ENCODE results near the gene LAX1. TPM values are rescaled to one million over a fixed set of nuclear protein-coding genes. Genes with fewer than 3 reads are reported as not detected.
"Not testable (repeated sequence)": the region's sequence is repeated elsewhere in the genome, so short reads cannot be mapped to it uniquely, and the experiment has no call there.

The LAX1 gene
- total RNA-seq, 6 experiments from 2014 or later, result 0.06 to 0.47 (median 0.30) TPM

DNA sequence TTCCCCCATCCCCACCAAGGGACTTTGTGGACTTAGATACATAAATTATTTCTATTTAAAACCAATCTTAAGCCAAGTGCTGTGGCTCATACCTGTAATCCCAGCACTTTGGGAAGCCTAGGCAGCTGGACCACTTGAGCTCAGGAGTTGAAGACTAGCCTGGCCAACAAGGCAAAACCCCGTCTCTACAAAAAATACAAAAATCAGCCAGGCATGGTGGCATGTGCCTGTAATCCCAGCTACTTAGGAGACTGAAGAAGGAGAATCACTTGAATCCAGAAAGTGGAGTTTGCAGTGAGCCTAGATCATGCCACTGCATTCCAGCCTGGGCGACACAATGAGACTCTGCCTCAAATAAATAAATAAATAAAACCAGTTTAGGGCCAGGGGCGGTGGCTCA is 4.5 kb upstream of the LAX1 start:
- ATAC-seq, result no peak

GRCh38 chr1:203761958-203762357 is 3.0 kb upstream of the LAX1 start:
- WGBS (ENCODE audit: insufficient coverage, low coverage, low lambda C conversion rate, missing lambda C conversion rate), result 94% methylated on average over 7 of the region's 7 CpGs
- ATAC-seq; intact Hi-C loops (cut with DNase I); H3K4me3 ChIP-seq; DNase-seq; H3K27me3 ChIP-seq; H3K36me3 ChIP-seq; H3K9me3 ChIP-seq; H3K4me1 ChIP-seq; H3K27ac ChIP-seq: not testable (repeated sequence)

More for the DNA sequence above, 4.5 kb upstream of the LAX1 start:
- no peak overlapping the region for H3K27ac ChIP-seq
- WGBS (ENCODE audit: insufficient coverage, low coverage, low lambda C conversion rate, missing lambda C conversion rate), result 100% methylated on average over 3 of the region's 3 CpGs
- DNase-seq, result no peak
- no peak for TF ChIP-seq POLR2A (IDR thresholded peaks at IDR 0.05)
- TF ChIP-seq, protein P1, sequence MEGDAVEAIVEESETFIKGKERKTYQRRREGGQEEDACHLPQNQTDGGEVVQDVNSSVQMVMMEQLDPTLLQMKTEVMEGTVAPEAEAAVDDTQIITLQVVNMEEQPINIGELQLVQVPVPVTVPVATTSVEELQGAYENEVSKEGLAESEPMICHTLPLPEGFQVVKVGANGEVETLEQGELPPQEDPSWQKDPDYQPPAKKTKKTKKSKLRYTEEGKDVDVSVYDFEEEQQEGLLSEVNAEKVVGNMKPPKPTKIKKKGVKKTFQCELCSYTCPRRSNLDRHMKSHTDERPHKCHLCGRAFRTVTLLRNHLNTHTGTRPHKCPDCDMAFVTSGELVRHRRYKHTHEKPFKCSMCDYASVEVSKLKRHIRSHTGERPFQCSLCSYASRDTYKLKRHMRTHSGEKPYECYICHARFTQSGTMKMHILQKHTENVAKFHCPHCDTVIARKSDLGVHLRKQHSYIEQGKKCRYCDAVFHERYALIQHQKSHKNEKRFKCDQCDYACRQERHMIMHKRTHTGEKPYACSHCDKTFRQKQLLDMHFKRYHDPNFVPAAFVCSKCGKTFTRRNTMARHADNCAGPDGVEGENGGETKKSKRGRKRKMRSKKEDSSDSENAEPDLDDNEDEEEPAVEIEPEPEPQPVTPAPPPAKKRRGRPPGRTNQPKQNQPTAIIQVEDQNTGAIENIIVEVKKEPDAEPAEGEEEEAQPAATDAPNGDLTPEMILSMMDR (IDR thresholded peaks at IDR 0.05), result no peak
- no peaks in the 10 kb centered on the region for H3K9me3 ChIP-seq
- H3K4me1 ChIP-seq, result no peaks in the 10 kb centered on the region
- H3K4me3 ChIP-seq, result no peak overlapping the region
- no peaks in the 10 kb centered on the region for H3K27me3 ChIP-seq
- H3K36me3 ChIP-seq, result no peaks in the 10 kb centered on the region
- intact Hi-C loops (cut with DNase I), result no loop called here

GRCh38 chr1:203763505-203763904 is 1.5 kb upstream of the LAX1 start:
- DNase-seq (no peak), ATAC-seq (no peak)
- Histone ChIP-seq H3K36me3 (no peaks in the 10 kb centered on the region), H3K4me1 (no peaks in the 10 kb centered on the region), H3K9me3 (no peaks in the 10 kb centered on the region), H3K27me3 (no peaks in the 10 kb centered on the region), H3K27ac (no peak overlapping the region), H3K4me3 (no peak overlapping the region)
- intact Hi-C loops (cut with DNase I), result no loop called here
- WGBS (ENCODE audit: insufficient coverage, low coverage, low lambda C conversion rate, missing lambda C conversion rate), result 87% methylated on average over 1 of the region's 1 CpG
- TF ChIP-seq POLR2A (IDR thresholded peaks at IDR 0.05), result no peak
- TF ChIP-seq, protein P1 (IDR thresholded peaks at IDR 0.05), result no peak

- Histone ChIP-seq H3K4me1 (peaks cover 0 to 4% (median 0%) of the 10 kb centered on the region in 4 donors), H3K36me3 (no peaks in the 10 kb centered on the region), H3K27me3 (no peaks in the 10 kb centered on the region), H3K27ac (no peak overlapping the region), H3K9me3 (no peaks in the 10 kb centered on the region), H3K4me3 (no peak overlapping the region)
- TF ChIP-seq POLR2A (IDR thresholded peaks at IDR 0.05), result no peak
- TF ChIP-seq, protein P1 (IDR thresholded peaks at IDR 0.05), result no peak
- 0% methylated on average over 1 of the region's 3 CpGs for WGBS (ENCODE audit: insufficient coverage, low coverage, low lambda C conversion rate, missing lambda C conversion rate)
- ATAC-seq, result no peak
- intact Hi-C loops (cut with DNase I), result no loop called here
- DNase-seq, result no peak
Observed at GRCh38 chr1:203764105-203765028, 616 bp upstream of the LAX1 start.

GRCh38 chr1:203768256-203768655 is 3.3 kb downstream of the LAX1 start:
- Histone ChIP-seq H3K27ac (no peak overlapping the region), H3K36me3 (no peaks in the 10 kb centered on the region), H3K27me3 (no peaks in the 10 kb centered on the region), H3K4me1 (peaks cover 0 to 7% (median 2%) of the 10 kb centered on the region in 4 donors), H3K9me3 (no peaks in the 10 kb centered on the region), H3K4me3 (no peak overlapping the region)
- DNase-seq (no peak), ATAC-seq (no peak)
- TF ChIP-seq, protein P1 (IDR thresholded peaks at IDR 0.05), result no peak
- TF ChIP-seq POLR2A (IDR thresholded peaks at IDR 0.05), result no peak
- 79% methylated on average over 6 of the region's 6 CpGs for WGBS (ENCODE audit: insufficient coverage, low coverage, low lambda C conversion rate, missing lambda C conversion rate)
- intact Hi-C loops (cut with DNase I), result no loop called here

Data from right lobe of liver (tissue), 6 donors.